ENCODE data around the gene BBIP1. TPM values are rescaled to one million over a fixed set of nuclear protein-coding genes. Genes with fewer than 3 reads are reported as not detected.
A peak's percentile ranks its signal among the peaks of the same experiment; 100 is the strongest.

The BBIP1 gene
- total and polyA plus RNA-seq, 10 of the 15 experiments (the other 5 are each of a cell fraction or from before 2014, with no cell fraction given): 13.8 to 40.8 (median 31.3) TPM

- TF ChIP-seq E2F4 (IDR thresholded peaks at IDR 0.05; ENCODE audit: low read depth, low read length): no peak
- TF ChIP-seq, protein P1, sequence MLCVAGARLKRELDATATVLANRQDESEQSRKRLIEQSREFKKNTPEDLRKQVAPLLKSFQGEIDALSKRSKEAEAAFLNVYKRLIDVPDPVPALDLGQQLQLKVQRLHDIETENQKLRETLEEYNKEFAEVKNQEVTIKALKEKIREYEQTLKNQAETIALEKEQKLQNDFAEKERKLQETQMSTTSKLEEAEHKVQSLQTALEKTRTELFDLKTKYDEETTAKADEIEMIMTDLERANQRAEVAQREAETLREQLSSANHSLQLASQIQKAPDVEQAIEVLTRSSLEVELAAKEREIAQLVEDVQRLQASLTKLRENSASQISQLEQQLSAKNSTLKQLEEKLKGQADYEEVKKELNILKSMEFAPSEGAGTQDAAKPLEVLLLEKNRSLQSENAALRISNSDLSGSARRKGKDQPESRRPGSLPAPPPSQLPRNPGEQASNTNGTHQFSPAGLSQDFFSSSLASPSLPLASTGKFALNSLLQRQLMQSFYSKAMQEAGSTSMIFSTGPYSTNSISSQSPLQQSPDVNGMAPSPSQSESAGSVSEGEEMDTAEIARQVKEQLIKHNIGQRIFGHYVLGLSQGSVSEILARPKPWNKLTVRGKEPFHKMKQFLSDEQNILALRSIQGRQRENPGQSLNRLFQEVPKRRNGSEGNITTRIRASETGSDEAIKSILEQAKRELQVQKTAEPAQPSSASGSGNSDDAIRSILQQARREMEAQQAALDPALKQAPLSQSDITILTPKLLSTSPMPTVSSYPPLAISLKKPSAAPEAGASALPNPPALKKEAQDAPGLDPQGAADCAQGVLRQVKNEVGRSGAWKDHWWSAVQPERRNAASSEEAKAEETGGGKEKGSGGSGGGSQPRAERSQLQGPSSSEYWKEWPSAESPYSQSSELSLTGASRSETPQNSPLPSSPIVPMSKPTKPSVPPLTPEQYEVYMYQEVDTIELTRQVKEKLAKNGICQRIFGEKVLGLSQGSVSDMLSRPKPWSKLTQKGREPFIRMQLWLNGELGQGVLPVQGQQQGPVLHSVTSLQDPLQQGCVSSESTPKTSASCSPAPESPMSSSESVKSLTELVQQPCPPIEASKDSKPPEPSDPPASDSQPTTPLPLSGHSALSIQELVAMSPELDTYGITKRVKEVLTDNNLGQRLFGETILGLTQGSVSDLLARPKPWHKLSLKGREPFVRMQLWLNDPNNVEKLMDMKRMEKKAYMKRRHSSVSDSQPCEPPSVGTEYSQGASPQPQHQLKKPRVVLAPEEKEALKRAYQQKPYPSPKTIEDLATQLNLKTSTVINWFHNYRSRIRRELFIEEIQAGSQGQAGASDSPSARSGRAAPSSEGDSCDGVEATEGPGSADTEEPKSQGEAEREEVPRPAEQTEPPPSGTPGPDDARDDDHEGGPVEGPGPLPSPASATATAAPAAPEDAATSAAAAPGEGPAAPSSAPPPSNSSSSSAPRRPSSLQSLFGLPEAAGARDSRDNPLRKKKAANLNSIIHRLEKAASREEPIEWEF (IDR thresholded peaks at IDR 0.05; ENCODE audit: insufficient replicate concordance, low read depth, low read length): peak; percentile 6
- TF ChIP-seq RUNX3 (IDR thresholded peaks at IDR 0.05; ENCODE audit: low read length): peak; percentile 79
- TF ChIP-seq, protein P2, sequence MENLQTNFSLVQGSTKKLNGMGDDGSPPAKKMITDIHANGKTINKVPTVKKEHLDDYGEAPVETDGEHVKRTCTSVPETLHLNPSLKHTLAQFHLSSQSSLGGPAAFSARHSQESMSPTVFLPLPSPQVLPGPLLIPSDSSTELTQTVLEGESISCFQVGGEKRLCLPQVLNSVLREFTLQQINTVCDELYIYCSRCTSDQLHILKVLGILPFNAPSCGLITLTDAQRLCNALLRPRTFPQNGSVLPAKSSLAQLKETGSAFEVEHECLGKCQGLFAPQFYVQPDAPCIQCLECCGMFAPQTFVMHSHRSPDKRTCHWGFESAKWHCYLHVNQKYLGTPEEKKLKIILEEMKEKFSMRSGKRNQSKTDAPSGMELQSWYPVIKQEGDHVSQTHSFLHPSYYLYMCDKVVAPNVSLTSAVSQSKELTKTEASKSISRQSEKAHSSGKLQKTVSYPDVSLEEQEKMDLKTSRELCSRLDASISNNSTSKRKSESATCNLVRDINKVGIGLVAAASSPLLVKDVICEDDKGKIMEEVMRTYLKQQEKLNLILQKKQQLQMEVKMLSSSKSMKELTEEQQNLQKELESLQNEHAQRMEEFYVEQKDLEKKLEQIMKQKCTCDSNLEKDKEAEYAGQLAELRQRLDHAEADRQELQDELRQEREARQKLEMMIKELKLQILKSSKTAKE (IDR thresholded peaks at IDR 0.05; ENCODE audit: low read depth, poor library complexity, severe bottlenecking): peak; percentile 15
- 0 out of 2 replicates have a peak, but pooled peaks have one; percentile 34 for TF ChIP-seq TBL1XR1 (IDR thresholded peaks at IDR 0.05; ENCODE audit: low read depth, low read length)
- TF ChIP-seq MEF2B (IDR thresholded peaks at IDR 0.05; ENCODE audit: partially characterized antibody, poor library complexity, severe bottlenecking): peak; percentile 76
- peak; percentile 81 for TF ChIP-seq IKZF1 (conservative IDR thresholded peaks at IDR 0.05)
- peak; percentile 88 for TF ChIP-seq NBN (IDR thresholded peaks at IDR 0.05)
- TF ChIP-seq, protein P3, sequence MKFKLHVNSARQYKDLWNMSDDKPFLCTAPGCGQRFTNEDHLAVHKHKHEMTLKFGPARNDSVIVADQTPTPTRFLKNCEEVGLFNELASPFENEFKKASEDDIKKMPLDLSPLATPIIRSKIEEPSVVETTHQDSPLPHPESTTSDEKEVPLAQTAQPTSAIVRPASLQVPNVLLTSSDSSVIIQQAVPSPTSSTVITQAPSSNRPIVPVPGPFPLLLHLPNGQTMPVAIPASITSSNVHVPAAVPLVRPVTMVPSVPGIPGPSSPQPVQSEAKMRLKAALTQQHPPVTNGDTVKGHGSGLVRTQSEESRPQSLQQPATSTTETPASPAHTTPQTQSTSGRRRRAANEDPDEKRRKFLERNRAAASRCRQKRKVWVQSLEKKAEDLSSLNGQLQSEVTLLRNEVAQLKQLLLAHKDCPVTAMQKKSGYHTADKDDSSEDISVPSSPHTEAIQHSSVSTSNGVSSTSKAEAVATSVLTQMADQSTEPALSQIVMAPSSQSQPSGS (IDR thresholded peaks at IDR 0.05; ENCODE audit: low read length): peak; percentile 52; the same call in 1 of the 2 replicates
- no peak for TF ChIP-seq CBX3 (IDR thresholded peaks at IDR 0.05; ENCODE audit: borderline replicate concordance, low read depth)
- no peak for TF ChIP-seq ZNF274 (IDR thresholded peaks at IDR 0.05; ENCODE audit: insufficient read depth, insufficient read length)
- peak; percentile 42 for TF ChIP-seq E2F8 (IDR thresholded peaks at IDR 0.05; ENCODE audit: low read depth, partially characterized antibody)
- 0 out of 2 replicates have a peak, but pooled peaks have one; percentile 31 for TF ChIP-seq IRF4 (IDR thresholded peaks at IDR 0.05; ENCODE audit: low read depth, low read length)
Observed at GRCh38 chr10:110860576-110861241, 58.3 kb downstream of the BBIP1 start (continued).

Data from GM12878 (cell line).